ENCODE measurements around the gene ANKS1A.

The ANKS1A gene

GRCh38 chr6:35084511-35085203, 195.6 kb downstream of the ANKS1A start:
- no peak for DNase-seq (ENCODE audit: low spot score)

- no peak for DNase-seq (ENCODE audit: low spot score)
Measured at GRCh38 chr6:35085359-35086281, 196.6 kb downstream of the ANKS1A start.

- no peak for DNase-seq (ENCODE audit: low spot score)
Measured at GRCh38 chr6:35086282-35086632, 197.2 kb downstream of the ANKS1A start.

GRCh38 chr6:35086636-35087360, 197.7 kb downstream of the ANKS1A start:
- no peak for DNase-seq (ENCODE audit: low spot score)

GRCh38 chr6:35087361-35088280, 198.6 kb downstream of the ANKS1A start:
- no peak for DNase-seq (ENCODE audit: low spot score)

- no peak for DNase-seq (ENCODE audit: low spot score)
Measured at GRCh38 chr6:35088281-35089215, 199.5 kb downstream of the ANKS1A start.

GRCh38 chr6:35089216-35089934, 200.3 kb downstream of the ANKS1A start:
- no peak for DNase-seq (ENCODE audit: low spot score)

GRCh38 chr6:35089935-35090505, 201.0 kb downstream of the ANKS1A start:
- DNase-seq (ENCODE audit: low spot score) = no peak

- no peak for DNase-seq (ENCODE audit: low spot score)
Measured at GRCh38 chr6:35090734-35091133, 201.7 kb downstream of the ANKS1A start.

- DNase-seq (ENCODE audit: low spot score) = no peak
Measured at GRCh38 chr6:35091346-35092083, 202.5 kb downstream of the ANKS1A start.

- DNase-seq (ENCODE audit: low spot score) = no peak
Measured at GRCh38 chr6:35092362-35093117, 203.5 kb downstream of the ANKS1A start.

- DNase-seq (ENCODE audit: low spot score) = no peak
Measured at GRCh38 chr6:35093118-35093445, 204.0 kb downstream of the ANKS1A start.

- no peak for DNase-seq (ENCODE audit: low spot score)
Measured at GRCh38 chr6:35093783-35094182, 204.7 kb downstream of the ANKS1A start.

- DNase-seq (ENCODE audit: low spot score) = no peak
Measured at GRCh38 chr6:35094183-35094582, 205.1 kb downstream of the ANKS1A start.

GRCh38 chr6:35096129-35096862, 207.2 kb downstream of the ANKS1A start:
- DNase-seq (ENCODE audit: low spot score) = peak; percentile 58

GRCh38 chr6:35099116-35099515, 210.1 kb downstream of the ANKS1A start:
- no peak for DNase-seq (ENCODE audit: low spot score)

GRCh38 chr6:35105078-35105477, 216.0 kb downstream of the ANKS1A start:
- DNase-seq (ENCODE audit: low spot score) = no peak
